HL-60 (cell line): ENCODE results near the gene NDUFA5.

Experiments
- CTCF ChIP-seq: IDR thresholded peaks from one replicate; pipeline ENCODE4 v1.5.1; 2011; ENCODE audit warnings: low read length, control low read depth, inconsistent platforms; ENCODE audit not compliant: insufficient read depth
- REST ChIP-seq: IDR thresholded peaks from 2 replicates; pipeline ENCODE4 v1.6.1; 2012; ENCODE audit warnings: low read depth; ENCODE audit not compliant: insufficient replicate concordance
- SPI1 ChIP-seq: IDR thresholded peaks from 2 replicates; pipeline ENCODE4 v1.6.1; 2012; ENCODE audit warnings: low read depth, mild to moderate bottlenecking, borderline replicate concordance

GRCh38 chr7:123522066-123522465, 35.6 kb downstream of the NDUFA5 start:
- TF ChIP-seq REST, result no peak
- no peak for TF ChIP-seq CTCF
- no peak for TF ChIP-seq SPI1
